SKM-1 (cell line): ENCODE data around the gene MTHFD2L.
"Not testable (repeated sequence)": the region's sequence is repeated elsewhere in the genome, so short reads cannot be mapped to it uniquely, and the experiment has no call there.

ENCODE experiments used
- DNase-seq: peaks from one replicate; lab custom pipeline; 2025; ENCODE audit not compliant: unreplicated experiment; lab: John Stamatoyannopoulos, UW

Gene MTHFD2L

DNA sequence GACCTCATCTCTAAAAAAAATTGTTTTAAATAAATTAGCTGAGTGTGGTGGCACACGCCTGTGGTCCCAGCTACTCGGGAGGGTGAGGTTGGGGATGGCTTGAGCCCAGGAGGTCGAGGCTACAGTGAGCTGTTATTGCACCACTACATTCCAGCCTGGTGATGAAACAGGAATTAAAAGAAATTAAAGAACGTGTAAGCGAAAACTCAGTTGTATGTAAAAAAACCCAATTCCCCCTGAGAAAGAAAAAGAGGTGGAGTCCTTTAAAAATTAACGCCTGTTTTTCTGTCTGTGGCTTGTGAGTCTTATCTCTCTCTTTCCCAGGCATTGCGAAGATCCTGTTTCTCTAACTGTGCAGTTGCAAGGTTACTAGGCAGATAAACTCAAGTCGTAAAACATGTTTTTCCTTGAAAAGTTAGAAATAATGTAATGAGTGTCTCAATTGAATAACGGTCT, 172.4 kb downstream of the MTHFD2L start:
- no peak for DNase-seq

DNA sequence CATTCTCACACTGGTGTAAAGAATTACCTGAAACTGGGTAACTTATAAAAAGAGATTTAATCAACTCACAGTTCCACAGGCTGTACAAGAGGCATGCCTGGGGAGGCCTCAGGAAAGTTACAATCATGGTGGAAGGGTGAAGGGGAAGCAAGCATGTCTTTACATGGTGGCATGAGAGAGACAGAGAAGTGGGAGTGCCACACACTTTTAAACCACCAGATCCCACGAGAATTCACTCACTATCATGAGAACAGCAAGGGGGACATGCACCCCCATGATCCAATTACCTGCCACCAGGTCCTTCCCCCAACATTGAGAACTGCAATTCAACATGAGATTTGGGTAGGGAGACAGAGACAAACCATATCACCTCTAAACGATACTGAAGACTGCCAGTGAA, 173.3 kb downstream of the MTHFD2L start:
- no peak for DNase-seq

GRCh38 chr4:74331944-74332343, 174.0 kb downstream of the MTHFD2L start:
- no peak for DNase-seq

DNA sequence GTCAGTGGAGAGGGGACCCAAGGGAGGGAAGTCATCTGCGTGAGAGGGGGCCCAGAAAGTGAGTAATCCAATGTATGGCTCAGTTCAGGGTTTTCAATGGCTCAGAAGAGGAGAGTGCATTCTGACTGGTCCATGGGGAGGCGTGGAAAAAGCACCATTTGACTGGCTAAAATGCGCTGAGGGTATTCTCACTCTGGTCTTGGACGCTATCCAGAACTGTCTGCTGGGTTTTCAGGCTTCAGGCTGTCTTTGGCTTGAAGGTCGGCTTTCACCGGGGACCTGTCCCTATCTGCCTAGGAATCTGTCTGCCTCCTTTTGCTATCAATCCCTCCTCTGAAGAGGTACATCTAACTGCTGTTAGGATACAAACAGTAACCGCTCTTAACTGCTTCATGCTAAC, 176.7 kb downstream of the MTHFD2L start:
- DNase-seq, result no peak

DNA sequence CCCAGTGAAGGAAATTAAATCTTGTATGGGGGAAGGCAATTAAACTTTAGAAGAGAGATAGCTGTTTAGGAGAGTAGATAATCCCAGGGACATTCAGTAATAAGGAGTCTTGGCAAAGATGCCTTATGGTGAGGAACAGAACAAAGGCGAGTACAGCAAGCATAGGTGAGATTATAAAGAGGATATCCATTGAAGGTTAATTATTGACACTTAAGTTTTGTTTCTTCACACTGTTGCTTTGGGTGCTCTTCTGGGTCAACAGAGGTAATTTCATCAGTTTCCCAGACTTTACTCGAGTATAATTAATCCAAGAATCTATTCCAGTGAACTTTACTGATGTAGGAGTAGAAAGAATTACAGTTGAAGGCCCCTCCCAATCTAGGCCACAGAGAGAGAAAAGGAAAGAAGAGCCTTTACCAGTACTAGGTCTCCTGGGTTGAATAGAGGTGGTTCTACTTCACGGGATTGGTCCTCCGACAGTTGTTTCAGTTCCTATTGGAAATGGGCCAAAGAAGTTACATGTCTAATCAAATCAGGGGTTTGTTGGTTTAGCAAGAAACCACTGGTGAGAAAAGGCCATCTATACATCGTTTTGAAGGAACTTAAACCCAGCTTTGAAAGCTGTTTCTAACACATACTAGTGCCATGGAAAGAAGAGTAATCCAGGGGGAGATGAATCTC, 177.6 kb downstream of the MTHFD2L start:
- DNase-seq, result no peak

- no peak for DNase-seq
These were observed 180.9 kb downstream of the MTHFD2L start for GRCh38 chr4:74338792-74339333.

DNA sequence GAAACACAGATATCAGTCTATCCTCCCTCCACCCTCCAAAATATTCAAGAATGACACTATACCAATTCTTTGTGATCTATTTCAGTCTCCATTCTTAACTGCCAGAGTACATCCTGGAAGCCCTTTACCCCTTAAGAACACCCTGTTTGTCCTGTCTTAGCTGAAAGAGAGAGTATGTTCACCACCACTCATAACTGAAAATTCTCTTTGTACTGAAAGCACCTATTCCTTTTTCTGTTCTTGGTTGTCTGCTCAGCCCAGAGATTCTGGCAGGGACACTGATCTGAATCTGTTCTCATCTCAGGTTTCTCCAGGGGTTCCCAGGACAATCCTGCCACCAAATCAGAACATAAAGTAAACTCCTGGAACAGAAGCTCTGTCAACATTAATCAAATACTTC, 181.6 kb downstream of the MTHFD2L start:
- no peak for DNase-seq

GRCh38 chr4:74340421-74340820, 182.5 kb downstream of the MTHFD2L start:
- not testable (repeated sequence) for DNase-seq

DNA sequence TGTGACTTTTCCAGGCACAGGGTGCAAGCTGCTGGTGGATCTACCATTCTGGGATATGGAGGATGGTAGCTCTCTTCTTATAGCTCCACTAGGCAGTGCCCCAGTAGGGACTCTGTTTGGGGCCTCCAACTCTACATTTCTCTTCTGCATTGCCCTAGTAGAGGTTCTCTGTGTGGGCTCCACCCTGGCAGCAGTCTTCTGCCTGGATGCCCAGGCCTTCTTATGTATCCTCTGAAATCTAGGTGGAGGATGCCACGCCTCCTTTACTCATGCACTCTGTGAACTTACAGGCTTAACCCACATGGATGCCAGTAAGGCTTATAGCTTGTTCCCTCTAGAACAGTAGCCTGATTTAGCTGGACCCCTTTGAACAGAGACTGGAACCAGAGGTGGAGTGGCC, 186.1 kb downstream of the MTHFD2L start:
- DNase-seq, result no peak
